Body of pancreas (tissue), 4 donors: Measurements from ENCODE around the gene PNPLA7.

Source experiments
- POLR2A ChIP-seq, 3 donors: fragments of 450-650 bp; IDR thresholded peaks; one replicate each; pipeline ENCODE4 v1.6.1; 2016; ENCODE audit warnings: antibody characterized with exemption in 3 of 3, mild to moderate bottlenecking in 2 of 3
- TF ChIP-seq, protein P1 (sequence below), 7 experiments: fragments of 450-650 bp in 4 of 7; fragments of 200-600 bp in 3 of 7; sonication (generic) in 3 of 7; IDR thresholded peaks; one replicate each; pipeline ENCODE4 v1.5.1; 2016 to 2019; ENCODE audit warnings: antibody characterized with exemption in 7 of 7

DNA sequence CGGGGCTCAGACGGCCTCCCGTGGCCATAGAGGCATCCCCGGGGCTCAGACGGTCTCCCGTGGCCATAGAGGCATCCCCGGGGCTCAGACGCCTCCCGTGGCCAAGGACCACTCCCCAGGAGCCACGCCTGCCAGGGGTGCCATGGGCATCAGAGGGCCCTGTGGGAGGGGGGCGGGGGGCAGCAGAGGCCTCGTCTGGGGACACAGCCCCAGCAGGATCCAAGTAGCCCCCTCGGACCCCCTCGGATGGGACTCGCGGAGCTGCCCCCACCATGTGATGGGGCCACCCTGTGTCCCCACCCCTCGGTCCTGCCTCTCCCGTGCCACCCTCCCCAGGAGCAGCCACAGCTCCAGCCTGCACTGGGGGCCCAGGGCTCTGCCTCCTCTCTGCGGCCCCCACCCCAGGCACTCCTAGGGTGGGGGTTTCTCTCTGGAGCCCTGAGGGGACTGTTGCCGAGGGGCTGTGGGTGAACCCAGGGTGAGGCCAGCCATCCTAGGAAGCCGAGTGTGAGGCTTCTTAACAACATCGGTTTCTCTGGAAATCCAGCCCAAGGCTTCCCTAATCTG, 111.5 kb downstream of the PNPLA7 start:
- TF ChIP-seq, protein P1, sequence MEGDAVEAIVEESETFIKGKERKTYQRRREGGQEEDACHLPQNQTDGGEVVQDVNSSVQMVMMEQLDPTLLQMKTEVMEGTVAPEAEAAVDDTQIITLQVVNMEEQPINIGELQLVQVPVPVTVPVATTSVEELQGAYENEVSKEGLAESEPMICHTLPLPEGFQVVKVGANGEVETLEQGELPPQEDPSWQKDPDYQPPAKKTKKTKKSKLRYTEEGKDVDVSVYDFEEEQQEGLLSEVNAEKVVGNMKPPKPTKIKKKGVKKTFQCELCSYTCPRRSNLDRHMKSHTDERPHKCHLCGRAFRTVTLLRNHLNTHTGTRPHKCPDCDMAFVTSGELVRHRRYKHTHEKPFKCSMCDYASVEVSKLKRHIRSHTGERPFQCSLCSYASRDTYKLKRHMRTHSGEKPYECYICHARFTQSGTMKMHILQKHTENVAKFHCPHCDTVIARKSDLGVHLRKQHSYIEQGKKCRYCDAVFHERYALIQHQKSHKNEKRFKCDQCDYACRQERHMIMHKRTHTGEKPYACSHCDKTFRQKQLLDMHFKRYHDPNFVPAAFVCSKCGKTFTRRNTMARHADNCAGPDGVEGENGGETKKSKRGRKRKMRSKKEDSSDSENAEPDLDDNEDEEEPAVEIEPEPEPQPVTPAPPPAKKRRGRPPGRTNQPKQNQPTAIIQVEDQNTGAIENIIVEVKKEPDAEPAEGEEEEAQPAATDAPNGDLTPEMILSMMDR (IDR thresholded peaks at IDR 0.05) = no peak
- TF ChIP-seq POLR2A (IDR thresholded peaks at IDR 0.05) = no peak
